ENCODE measurements around the gene COMP. TPM values are rescaled to one million over a fixed set of nuclear protein-coding genes. Genes with fewer than 3 reads are reported as not detected.

The COMP gene
- total and polyA plus RNA-seq, 8 donors, result 0.23 to 47.7 (median 0.26) TPM; not detected in 3

GRCh38 chr19:18771328-18772242 lies 19.5 kb downstream of the COMP start:
- Histone ChIP-seq H3K27me3 (peaks cover 0 to under 1% of the 10 kb centered on the region in 2 donors), H3K9me3 (no peaks in the 10 kb centered on the region), H3K4me3 (no peak overlapping the region), H3K36me3 (peaks cover 0 to 4% of the 10 kb centered on the region in 2 donors), H3K4me1 (peaks cover 0 to 4% of the 10 kb centered on the region in 2 donors), H3K27ac (no peak overlapping the region)
- ATAC-seq, result no peak
- TF ChIP-seq CTCF (IDR thresholded peaks at IDR 0.05), result no peak
- intact Hi-C loops (cut with DNase I), result no loop called here
- no peak for DNase-seq

- H3K9me3 ChIP-seq, result no peaks in the 10 kb centered on the region
- no peak overlapping the region for H3K4me3 ChIP-seq
- intact Hi-C loops (cut with DNase I), result no loop called here
- ATAC-seq (no peak), DNase-seq (no peak)
- H3K4me1 ChIP-seq, result peaks cover 0 to 4% of the 10 kb centered on the region in 2 donors
- no peak overlapping the region for H3K27ac ChIP-seq
- TF ChIP-seq CTCF (IDR thresholded peaks at IDR 0.05), result no peak
- peaks cover 0 to 4% of the 10 kb centered on the region in 2 donors for H3K36me3 ChIP-seq
- no peaks in the 10 kb centered on the region for H3K27me3 ChIP-seq
Measured at GRCh38 chr19:18770663-18771327, 20.3 kb downstream of the COMP start.

GRCh38 chr19:18769989-18770528 lies 21.0 kb downstream of the COMP start:
- no peak overlapping the region for H3K27ac ChIP-seq
- no peak overlapping the region for H3K4me3 ChIP-seq
- ATAC-seq, result no peak
- peaks cover 0 to 4% of the 10 kb centered on the region in 2 donors for H3K4me1 ChIP-seq
- no peaks in the 10 kb centered on the region for H3K9me3 ChIP-seq
- intact Hi-C loops (cut with DNase I), result no loop called here
- no peak for DNase-seq
- H3K36me3 ChIP-seq, result no peaks in the 10 kb centered on the region
- no peaks in the 10 kb centered on the region for H3K27me3 ChIP-seq
- TF ChIP-seq CTCF (IDR thresholded peaks at IDR 0.05), result no peak

GRCh38 chr19:18768997-18769891 lies 21.9 kb downstream of the COMP start:
- intact Hi-C loops (cut with DNase I), result no loop called here
- Histone ChIP-seq H3K4me1 (peaks cover 0 to 4% of the 10 kb centered on the region in 2 donors), H3K27ac (no peak overlapping the region), H3K36me3 (no peaks in the 10 kb centered on the region), H3K9me3 (no peaks in the 10 kb centered on the region), H3K27me3 (no peaks in the 10 kb centered on the region), H3K4me3 (no peak overlapping the region)
- no peak for TF ChIP-seq CTCF (IDR thresholded peaks at IDR 0.05)
- peak; percentile 74 for ATAC-seq
- peak in 3 of 4 donors; percentile 42 to 83 (median 73) for DNase-seq
